GM12891 (cell line): ENCODE results near the gene MICALL2.

Experiments
- DNase-seq: peaks from one replicate; pipeline ENCODE4 v3.0.0; 2011; ENCODE audit warnings: low spot score; ENCODE audit not compliant: insufficient read length
- FAIRE-seq: peaks from 2 replicates; lab custom pipeline; 2011; peaks lifted over from hg19 to GRCh38; lab: Jason Lieb, UNC
- PAX5 ChIP-seq: IDR thresholded peaks from 2 replicates; pipeline ENCODE4 v1.6.1; 2011; ENCODE audit warnings: low read length, moderate library complexity, mild to moderate bottlenecking; ENCODE audit not compliant: insufficient read depth, severe bottlenecking
- POLR2A ChIP-seq: IDR thresholded peaks from 2 replicates; pipeline ENCODE4 v1.6.1; 2011; ENCODE audit warnings: low read depth, low read length, control low read depth
- POLR2AphosphoS5 ChIP-seq: IDR thresholded peaks from 2 replicates; pipeline ENCODE4 v1.6.1; 2011; ENCODE audit warnings: low read depth, low read length, control low read depth
- POU2F2 ChIP-seq: IDR thresholded peaks from 2 replicates; pipeline ENCODE4 v1.6.1; 2011; ENCODE audit warnings: low read depth, mild to moderate bottlenecking, control low read depth, low read length, moderate library complexity
- SPI1 ChIP-seq: IDR thresholded peaks from 2 replicates; pipeline ENCODE4 v1.6.1; 2011; ENCODE audit warnings: low read depth, low read length, control low read depth
- TAF1 ChIP-seq: IDR thresholded peaks from 2 replicates; pipeline ENCODE4 v1.6.1; 2011; ENCODE audit warnings: low read depth, low read length, control low read depth

The MICALL2 gene

DNA sequence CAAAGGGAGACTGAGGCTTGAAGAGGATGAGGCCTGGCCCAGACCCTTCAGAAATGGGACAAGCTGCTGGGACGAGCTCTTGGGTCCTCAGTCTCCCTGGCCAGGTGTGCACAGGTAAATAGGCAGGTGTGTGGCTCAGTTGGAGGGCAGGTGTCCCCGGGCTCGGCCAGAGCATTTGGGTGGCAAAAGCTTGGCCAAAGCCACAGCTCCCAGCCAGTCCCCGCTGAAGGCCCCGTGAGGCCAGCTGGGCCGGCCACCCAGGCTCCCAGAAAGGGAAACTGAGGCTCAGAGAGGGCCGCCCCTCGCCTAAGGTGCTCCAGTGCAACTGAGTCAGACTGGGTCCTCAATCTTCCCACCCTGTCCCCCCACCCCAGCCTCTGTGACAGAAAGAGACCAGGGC lies 37.3 kb downstream of the MICALL2 start:
- no peak for DNase-seq
- FAIRE-seq: no peak
- TF ChIP-seq POU2F2 (no peak), TAF1 (no peak), POLR2AphosphoS5 (no peak), SPI1 (no peak), POLR2A (no peak), PAX5 (no peak)

DNA sequence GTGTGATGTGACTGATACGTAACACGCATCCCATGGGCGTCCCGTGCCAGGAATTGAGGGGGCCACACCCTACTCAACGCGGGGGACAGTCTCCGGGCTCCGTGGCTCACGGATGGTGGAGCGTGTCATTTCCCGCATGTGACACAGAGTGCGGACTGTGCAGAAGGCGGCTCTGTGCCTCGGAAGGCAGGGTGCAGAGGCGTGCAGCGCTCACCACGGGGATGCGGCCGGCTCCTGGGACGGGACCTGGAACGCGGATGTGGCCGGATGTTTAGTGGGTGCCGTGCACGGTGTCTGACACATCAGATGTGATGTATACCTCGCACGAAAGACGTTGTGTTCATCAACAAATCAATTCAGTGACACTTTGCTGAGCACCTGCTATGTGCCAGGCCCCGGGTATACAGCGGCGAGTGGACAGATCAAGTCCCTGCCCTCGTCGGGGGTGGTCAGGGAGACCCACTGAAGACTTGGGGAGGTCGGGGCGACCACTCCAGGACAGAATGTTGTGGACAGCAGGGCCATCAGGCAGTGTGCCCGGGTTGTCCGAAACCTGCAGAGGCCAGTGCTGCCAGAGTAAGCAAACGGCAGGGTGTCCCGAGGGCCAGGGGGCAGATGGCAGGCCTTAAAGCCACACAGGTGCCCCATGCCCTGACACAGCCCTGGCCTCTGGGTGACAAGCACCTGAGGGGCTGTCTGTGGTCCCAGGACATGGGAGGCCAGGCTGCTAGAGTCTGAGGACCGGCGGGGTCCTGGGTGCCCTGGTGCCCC lies 38.1 kb downstream of the MICALL2 start:
- no peak for TF ChIP-seq POU2F2
- TF ChIP-seq SPI1: no peak
- TF ChIP-seq PAX5: no peak
- no peak for TF ChIP-seq TAF1
- no peak for TF ChIP-seq POLR2AphosphoS5
- TF ChIP-seq POLR2A: no peak
- FAIRE-seq: no peak

DNA sequence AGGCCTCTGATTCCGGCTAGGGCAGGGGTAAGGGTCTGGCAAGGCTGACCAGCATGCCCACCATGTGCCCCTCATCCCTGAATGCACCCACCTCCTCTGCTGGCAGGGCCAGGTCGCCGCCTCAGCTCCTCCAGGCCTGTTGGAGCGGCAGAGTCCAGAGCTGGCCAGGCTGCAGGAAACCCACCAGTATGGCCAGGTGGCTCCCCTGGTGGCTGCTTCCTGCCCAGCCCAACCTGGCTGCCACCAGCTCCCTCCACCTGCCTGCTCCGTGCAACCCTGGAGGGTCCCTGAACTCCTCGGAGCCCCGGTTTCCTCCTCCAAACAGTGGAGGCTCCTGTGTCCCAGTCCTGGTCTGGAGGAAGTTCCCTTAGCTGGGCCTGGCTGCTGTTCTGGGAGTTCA lies 39.6 kb downstream of the MICALL2 start:
- FAIRE-seq (no peak), DNase-seq (no peak)

More for the DNA sequence above, 38.1 kb downstream of the MICALL2 start:
- no peak for DNase-seq

DNA sequence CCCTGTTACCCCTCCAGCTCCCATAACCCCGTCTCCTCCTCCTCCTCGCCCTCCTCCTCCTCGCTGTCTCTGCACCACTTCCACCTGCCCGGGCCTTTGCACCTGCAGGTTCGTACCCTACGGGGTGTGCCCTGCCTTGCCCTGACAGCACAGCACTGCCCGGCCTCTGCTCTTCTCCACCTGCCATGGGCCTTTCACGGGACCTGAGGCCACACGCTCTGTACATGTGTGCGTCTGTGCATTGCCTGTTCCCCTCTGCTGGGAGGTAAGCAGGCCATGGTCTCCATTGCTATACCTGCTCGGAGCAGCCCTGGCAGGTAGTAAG lies 40.0 kb downstream of the MICALL2 start:
- TF ChIP-seq TAF1: no peak
- no peak for DNase-seq
- FAIRE-seq: no peak

More for the DNA sequence above, 39.6 kb downstream of the MICALL2 start:
- no peak for TF ChIP-seq PAX5
- TF ChIP-seq TAF1: no peak
- TF ChIP-seq POLR2AphosphoS5: no peak
- no peak for TF ChIP-seq POLR2A
- TF ChIP-seq SPI1: no peak
- TF ChIP-seq POU2F2: no peak

DNA sequence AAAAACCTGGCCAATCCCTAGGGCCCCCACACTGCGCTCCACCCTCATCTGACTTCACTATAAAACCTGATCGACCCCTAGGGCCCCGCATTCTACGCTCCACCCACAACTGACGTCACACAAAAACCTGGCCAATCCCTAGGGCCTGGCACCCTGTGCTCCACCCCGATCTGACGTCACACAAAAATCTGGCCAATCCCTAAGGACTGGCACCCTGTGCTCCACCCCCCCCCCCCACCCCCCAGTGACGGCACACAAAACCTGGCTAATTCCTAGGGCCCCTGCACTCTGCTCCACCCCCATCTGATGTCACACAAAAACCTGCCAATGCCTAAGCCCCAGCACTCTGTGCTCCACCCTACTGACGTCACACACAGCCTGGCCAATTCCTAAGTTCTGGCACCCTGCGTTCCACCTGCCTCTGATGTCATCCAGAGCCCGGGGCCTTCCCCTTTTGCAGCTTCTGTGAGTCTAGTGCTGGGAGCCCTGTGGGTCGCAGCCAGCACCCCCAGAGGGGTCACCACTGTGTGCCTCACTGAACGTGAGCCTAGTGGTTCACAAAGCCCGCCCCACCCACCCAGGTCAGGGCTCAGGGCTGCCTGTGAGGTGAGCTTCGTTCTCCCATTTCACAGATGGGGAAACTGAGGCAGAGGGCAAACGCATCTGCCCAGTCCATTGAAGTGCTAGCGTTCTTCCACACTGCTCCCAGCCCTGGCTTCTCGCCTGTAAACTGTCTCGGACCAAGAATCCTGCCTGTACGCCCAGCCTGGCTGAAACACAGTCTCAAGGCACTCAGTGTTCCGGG lies 40.6 kb downstream of the MICALL2 start:
- no peak for FAIRE-seq
- TF ChIP-seq TAF1: no peak
- no peak for TF ChIP-seq POLR2A
- no peak for TF ChIP-seq PAX5
- TF ChIP-seq POLR2AphosphoS5: no peak
- TF ChIP-seq SPI1: no peak
- no peak for DNase-seq

DNA sequence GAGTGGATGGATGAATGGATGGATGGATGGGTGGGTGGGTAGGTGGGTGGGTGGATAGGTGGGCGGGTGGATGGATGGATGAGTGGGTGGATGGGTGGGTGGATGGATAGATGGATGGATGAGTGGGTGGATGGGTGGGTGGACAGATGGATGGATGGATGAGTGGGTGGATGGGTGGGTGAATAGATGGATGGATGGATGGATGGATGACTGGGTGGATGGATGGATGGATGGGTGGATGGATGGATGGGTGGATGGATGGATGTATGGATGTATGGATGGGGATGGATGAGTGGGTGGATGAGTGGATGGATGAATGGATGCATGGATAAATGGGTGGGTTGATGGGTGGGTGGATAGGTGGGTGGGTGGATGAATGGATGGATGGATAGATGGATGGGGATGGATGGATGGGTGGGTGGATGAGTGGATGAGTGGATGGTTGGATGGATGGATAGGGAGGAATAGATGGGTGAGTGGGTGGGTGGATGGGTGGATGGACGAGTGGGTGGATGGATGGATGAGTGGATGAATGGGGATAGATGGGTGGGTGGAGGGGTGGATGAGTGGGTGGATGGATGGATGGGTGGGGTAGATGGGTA lies 43.8 kb downstream of the MICALL2 start:
- DNase-seq (no peak), FAIRE-seq (no peak)
- TF ChIP-seq TAF1: no peak
- TF ChIP-seq SPI1: no peak

DNA sequence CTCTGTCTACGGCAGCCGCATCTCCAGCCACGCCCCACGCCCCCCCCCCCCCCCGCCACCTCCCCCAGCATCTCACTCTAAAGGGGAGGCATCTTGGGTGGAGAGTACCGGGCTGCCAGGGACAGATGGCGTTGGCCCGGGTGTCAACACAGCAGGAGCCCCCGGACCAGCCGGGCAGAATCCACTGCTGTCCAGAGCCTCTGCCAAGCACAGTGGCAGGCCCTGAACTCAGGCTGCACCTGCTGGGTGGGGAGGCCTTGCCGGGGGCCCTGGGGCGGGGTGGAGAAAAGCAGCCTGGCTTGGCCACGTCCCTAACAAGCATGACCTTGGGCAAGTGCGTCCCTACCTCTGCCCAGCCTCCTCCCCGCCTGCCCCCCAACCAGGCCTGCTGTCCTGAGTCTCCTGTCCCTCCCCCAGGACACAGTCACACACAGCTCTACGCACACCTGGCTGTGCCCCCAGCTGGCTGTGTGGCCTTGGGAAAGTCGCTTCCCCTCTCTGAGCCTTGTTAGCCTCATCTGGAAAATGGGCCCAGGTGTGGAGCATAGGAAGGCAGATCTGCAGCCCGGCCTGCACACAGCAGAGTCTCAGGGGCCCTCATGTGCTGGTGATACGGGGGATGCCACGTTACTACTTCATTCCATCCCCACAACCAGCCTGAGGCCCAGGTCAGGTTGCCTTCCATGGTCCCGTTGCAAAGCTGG lies 45.2 kb downstream of the MICALL2 start:
- DNase-seq (no peak), FAIRE-seq (no peak)

DNA sequence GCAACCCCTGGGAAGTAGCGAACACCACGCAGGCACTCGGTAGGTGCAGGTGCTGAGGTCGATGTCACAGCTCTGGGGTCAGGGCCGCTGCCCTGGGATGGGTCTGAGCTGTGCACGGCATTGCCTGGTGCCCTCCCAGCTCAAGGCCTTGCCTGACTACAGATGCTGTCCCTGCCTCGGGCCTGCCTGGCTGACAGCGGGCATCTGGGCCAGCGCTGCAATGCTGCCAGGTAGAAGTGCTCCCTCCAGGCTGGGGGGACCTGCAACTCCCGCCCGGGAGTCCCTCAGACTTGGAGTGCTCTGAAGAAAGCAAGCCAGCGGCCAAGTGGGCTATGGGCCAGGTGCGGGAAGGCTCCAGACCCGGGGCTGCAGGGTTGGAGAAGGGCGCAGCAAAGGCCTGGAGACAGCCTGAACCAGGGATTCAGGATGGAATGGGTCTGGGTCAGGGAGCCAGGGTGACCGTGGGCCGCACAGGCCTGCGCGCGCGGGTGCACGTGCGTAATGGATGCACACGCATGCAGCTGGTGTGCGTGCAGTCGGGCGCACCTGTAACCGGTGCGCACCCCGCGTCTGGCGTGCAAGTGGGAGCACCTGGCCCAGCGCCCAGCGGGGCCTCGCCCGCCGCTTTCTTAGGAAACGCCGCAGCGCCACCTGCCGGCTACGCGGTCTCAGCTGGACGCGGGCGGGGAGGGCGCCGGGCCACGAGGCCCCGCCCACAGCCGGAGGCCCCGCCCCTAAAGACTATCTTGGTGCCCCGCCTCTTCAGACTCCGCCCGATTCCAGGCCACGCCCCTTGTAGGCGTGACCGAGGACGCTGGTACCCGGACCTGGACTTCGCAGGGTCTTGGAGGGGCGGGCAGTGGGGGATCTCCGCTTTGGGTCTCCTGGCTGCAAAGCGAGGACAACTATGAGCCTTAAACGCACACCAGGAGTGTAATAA lies 46.7 kb downstream of the MICALL2 start:
- DNase-seq (peak; percentile 98), FAIRE-seq (peak; percentile 83)
- TF ChIP-seq POLR2A (no peak), PAX5 (no peak), POLR2AphosphoS5 (no peak), SPI1 (no peak), POU2F2 (no peak), TAF1 (no peak)

More for the DNA sequence above, 45.2 kb downstream of the MICALL2 start:
- TF ChIP-seq TAF1 (no peak), PAX5 (no peak), POU2F2 (no peak), POLR2A (no peak), SPI1 (no peak), POLR2AphosphoS5 (no peak)

DNA sequence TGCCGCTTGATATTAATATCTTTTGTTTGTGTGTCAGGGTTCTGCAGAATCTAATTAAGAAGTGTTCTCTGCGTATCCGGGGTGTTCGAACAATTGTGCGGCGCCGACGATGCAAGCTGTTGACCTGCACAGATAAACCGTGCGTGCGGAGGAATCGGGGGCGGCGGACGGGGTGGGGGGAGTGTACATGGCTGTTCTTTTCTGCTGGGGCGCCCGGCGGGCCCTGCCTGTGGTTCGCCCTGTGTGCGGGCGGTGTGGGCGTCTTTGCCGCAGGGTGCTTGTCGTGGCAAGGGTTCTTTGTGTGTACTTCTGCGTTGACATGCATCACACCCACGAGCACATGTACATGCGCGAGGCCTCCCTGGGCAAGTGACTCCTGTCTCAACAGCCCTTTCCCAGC lies 47.9 kb downstream of the MICALL2 start:
- no peak for FAIRE-seq
- no peak for TF ChIP-seq TAF1
- no peak for TF ChIP-seq POU2F2
- no peak for TF ChIP-seq POLR2A
- TF ChIP-seq POLR2AphosphoS5: no peak
- TF ChIP-seq PAX5: no peak
- TF ChIP-seq SPI1: no peak

More for the DNA sequence above, 47.9 kb downstream of the MICALL2 start:
- no peak for DNase-seq
